ENCODE measurements around the gene RENBP. TPM values are rescaled to one million over a fixed set of nuclear protein-coding genes. Genes with fewer than 3 reads are reported as not detected.
A peak's percentile ranks its signal among the peaks of the same experiment; 100 is the strongest.

The RENBP gene
- total and polyA plus RNA-seq, 9 of the 15 experiments (the other 6 are each of a cell fraction or from before 2014, with no cell fraction given) = 0.07 to 14.8 (median 10.6) TPM; not detected in 1

DNA sequence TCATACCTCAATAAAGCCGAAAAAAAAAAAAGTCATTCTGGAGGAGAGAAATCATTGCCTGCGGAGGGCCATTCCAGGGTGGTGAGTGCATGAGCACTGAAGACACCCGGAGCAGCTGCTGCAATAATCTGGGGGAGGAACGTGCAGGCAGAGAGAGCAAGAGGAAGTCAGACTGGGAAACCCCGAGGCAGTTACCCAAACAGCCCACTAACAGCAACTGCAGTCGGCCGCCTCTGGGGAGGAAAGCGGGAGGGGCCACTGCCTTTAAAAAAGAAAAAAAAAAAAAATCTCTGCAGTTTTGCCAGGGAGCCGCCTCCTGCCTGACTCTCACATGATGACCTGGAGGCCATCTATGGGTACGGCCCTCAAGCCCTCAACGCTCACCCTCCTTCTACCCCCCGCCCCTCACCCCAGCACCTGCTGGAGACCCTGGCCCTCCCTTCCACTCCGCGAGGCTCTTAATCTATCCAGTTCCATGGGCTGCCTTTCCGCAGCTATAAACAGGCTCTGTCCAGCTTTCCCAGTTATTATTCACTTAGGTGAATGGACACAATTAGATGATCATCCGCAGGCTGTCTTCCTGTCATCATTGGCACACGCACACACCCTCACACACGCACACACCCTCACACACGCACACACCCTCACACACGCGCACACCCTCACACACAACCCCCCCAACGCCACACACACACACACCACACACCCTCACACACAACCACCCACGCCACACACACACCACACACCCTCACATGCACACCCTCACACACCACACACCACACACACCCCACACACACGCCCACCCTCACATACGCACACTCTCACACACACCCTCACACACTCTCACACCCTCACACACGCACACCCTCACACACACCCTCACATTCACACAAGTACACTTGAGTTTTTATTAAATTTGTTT, 43.4 kb downstream of the RENBP start (continued):
- TF ChIP-seq PTBP1 (IDR thresholded peaks at IDR 0.05; ENCODE audit: low read depth, low read length) (no peak), FOXA1 (IDR thresholded peaks at IDR 0.05; ENCODE audit: borderline replicate concordance) (no peak), ZNF766 (CRISPR knock-in tag; conservative IDR thresholded peaks at IDR 0.05) (peak; percentile 61; the same call in 1 of the 2 replicates), ETV1 (tag; conservative IDR thresholded peaks at IDR 0.05; ENCODE audit: low read depth) (peak; percentile 26; the same call in 1 of the 2 replicates), ZNF146 (CRISPR knock-in tag; IDR thresholded peaks at IDR 0.05; ENCODE audit: unreplicated experiment) (no peak), RUNX1 (IDR thresholded peaks at IDR 0.05; ENCODE audit: low read depth) (no peak), BRF1 (IDR thresholded peaks at IDR 0.05; ENCODE audit: borderline replicate concordance, extremely low read depth, insufficient read length) (no peak), ZNF175 (CRISPR knock-in tag; IDR thresholded peaks at IDR 0.05; ENCODE audit: low read depth) (0 out of 2 replicates have a peak, but pooled peaks have one; percentile 30), CREB1 (IDR thresholded peaks at IDR 0.05) (no peak), CREB1 (CRISPR knock-in tag; IDR thresholded peaks at IDR 0.05) (no peak), ARID1B (IDR thresholded peaks at IDR 0.05) (peak; percentile 56), ZNF224 (CRISPR knock-in tag; IDR thresholded peaks at IDR 0.05) (no peak), U2AF2 (optimal IDR thresholded peaks at IDR 0.05; ENCODE audit: low read depth, low read length) (no peak), GTF2E2 (tag; IDR thresholded peaks at IDR 0.05) (no peak), HMG20A (CRISPR knock-in tag; conservative IDR thresholded peaks at IDR 0.05) (no peak), EGR1 (conservative IDR thresholded peaks at IDR 0.05) (peak; percentile 73), AFF1 (IDR thresholded peaks at IDR 0.05; ENCODE audit: low read depth in 1 of 2, partially characterized antibody in 2 of 2) (no peak), SMARCE1 (IDR thresholded peaks at IDR 0.05) (peak; percentile 51; the same call in 1 of the 2 replicates), ZBTB11 (CRISPR knock-in tag; IDR thresholded peaks at IDR 0.05) (peak in 1 of 3 experiments; percentile 71; a peak in 2 of 6 replicates), CREM (IDR thresholded peaks at IDR 0.05; ENCODE audit: low read depth) (peak; percentile 20; the same call in 1 of the 2 replicates)
